Measurements from ENCODE around the gene SLC27A5. TPM values are rescaled to one million over a fixed set of nuclear protein-coding genes. Genes with fewer than 3 reads are reported as not detected.

Gene SLC27A5
- total RNA-seq, 3 donors from 2014 or later (not counting 1 experiment from before 2014, with no cell fraction given), result 4.6 to 7.0 (median 4.7) TPM

GRCh38 chr19:58518256-58519086 is 6.7 kb upstream of the SLC27A5 start:
- Mint-ChIP-seq H3K27ac (peak overlapping the region; percentile 97 to 100), H3K36me3 (no peaks in the 10 kb centered on the region), H3K4me3 (peak overlapping the region; percentile 97), H3K4me1 (peaks cover 25 to 57% of the 10 kb centered on the region in 2 donors), H3K9me3 (no peaks in the 10 kb centered on the region), H3K27me3 (ENCODE audit: low read depth in 2 of 2) (no peaks in the 10 kb centered on the region)
- H3K27me3 ChIP-seq (ENCODE audit: control insufficient read depth, insufficient read depth, low read length), result no peaks in the 10 kb centered on the region
- intact Hi-C loops (cut with micrococcal nuclease), result loop anchor here (1.0 to 2.0 kb wide), 2 partner anchors 19 to 336 kb away; partner anchors contain the start of gene ZNF274
- H3K4me1 ChIP-seq (ENCODE audit: control insufficient read depth, insufficient read depth, low read length), result peaks cover 48% of the 10 kb centered on the region
- peak overlapping the region; percentile 98 for H3K27ac ChIP-seq (ENCODE audit: low read length)
- TF ChIP-seq, protein P1, sequence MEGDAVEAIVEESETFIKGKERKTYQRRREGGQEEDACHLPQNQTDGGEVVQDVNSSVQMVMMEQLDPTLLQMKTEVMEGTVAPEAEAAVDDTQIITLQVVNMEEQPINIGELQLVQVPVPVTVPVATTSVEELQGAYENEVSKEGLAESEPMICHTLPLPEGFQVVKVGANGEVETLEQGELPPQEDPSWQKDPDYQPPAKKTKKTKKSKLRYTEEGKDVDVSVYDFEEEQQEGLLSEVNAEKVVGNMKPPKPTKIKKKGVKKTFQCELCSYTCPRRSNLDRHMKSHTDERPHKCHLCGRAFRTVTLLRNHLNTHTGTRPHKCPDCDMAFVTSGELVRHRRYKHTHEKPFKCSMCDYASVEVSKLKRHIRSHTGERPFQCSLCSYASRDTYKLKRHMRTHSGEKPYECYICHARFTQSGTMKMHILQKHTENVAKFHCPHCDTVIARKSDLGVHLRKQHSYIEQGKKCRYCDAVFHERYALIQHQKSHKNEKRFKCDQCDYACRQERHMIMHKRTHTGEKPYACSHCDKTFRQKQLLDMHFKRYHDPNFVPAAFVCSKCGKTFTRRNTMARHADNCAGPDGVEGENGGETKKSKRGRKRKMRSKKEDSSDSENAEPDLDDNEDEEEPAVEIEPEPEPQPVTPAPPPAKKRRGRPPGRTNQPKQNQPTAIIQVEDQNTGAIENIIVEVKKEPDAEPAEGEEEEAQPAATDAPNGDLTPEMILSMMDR (IDR thresholded peaks at IDR 0.05), result no peak
- H3K36me3 ChIP-seq (ENCODE audit: control insufficient read depth, insufficient read depth, low read length), result peaks cover 16% of the 10 kb centered on the region
- no peaks in the 10 kb centered on the region for H3K9me3 ChIP-seq (ENCODE audit: control insufficient read depth, insufficient read depth, low read length)
- no peak for ATAC-seq
- no peak for DNase-seq
- WGBS (ENCODE audit: insufficient coverage), result 7% methylated on average over 18 of the region's 22 CpGs
- peak overlapping the region; percentile 81 for H3K4me3 ChIP-seq (ENCODE audit: low read length)

DNA sequence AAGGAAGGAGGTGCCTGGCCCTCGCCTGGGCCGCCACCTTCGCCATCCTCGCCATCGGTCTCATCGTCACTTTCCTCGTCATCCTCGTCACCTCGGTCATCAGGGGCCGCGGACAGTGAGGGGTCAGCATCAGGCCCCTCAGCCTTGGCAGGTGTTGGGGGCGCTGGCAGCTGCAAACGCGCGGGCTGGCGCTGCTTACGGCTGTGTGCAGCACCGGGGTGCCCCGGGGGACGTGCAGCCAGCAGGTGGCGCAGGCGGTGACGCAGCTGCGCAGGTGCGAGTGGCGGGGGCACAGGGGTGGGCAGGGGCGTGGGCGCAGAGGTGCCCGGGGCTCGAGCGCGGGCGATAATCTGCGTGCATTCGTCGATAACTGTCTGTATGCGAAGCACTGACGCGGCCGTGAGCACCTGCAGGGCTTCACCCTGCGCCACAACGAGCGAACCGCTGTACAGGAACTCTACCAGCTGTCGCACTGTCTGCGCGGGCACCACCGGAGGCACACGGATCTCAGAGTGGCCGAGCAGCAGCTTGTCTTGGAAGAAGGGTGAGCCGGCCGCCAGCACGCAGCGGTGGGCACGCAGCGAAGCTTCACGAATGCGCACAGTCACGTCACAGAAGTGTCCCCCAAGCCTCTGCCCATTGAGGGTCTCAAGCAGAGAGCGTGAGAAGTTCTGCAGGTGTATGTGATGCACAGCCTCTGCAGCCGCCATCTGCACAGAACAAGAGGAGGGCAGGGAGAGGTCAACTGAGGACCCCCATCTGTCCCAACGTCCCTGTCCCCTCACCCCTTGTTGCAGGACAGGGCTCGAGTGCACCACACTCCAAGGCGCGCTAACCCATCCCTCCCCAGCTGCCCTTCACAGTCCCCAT is 5.4 kb upstream of the SLC27A5 start:
- ATAC-seq (no peak), DNase-seq (no peak)
- H3K4me1 ChIP-seq (ENCODE audit: control insufficient read depth, insufficient read depth, low read length), result peaks cover 52% of the 10 kb centered on the region
- no peak overlapping the region for H3K4me3 ChIP-seq (ENCODE audit: low read length)
- peaks cover 16% of the 10 kb centered on the region for H3K36me3 ChIP-seq (ENCODE audit: control insufficient read depth, insufficient read depth, low read length)
- TF ChIP-seq, protein P1 (IDR thresholded peaks at IDR 0.05), result no peak
- no peaks in the 10 kb centered on the region for H3K9me3 ChIP-seq (ENCODE audit: control insufficient read depth, insufficient read depth, low read length)
- H3K4me3 Mint-ChIP-seq, result no peak overlapping the region
- no peaks in the 10 kb centered on the region for H3K36me3 Mint-ChIP-seq
- intact Hi-C loops (cut with micrococcal nuclease), result no loop called here
- H3K27ac ChIP-seq (ENCODE audit: low read length), result no peak overlapping the region
- H3K4me1 Mint-ChIP-seq, result peaks cover 25 to 59% of the 10 kb centered on the region in 2 donors
- H3K27ac Mint-ChIP-seq, result no peak overlapping the region
- no peaks in the 10 kb centered on the region for H3K27me3 Mint-ChIP-seq (ENCODE audit: low read depth in 2 of 2)
- 96% methylated on average over 65 of the region's 65 CpGs for WGBS (ENCODE audit: insufficient coverage)
- H3K9me3 Mint-ChIP-seq, result no peaks in the 10 kb centered on the region
- H3K27me3 ChIP-seq (ENCODE audit: control insufficient read depth, insufficient read depth, low read length), result no peaks in the 10 kb centered on the region

- H3K27ac Mint-ChIP-seq, result peak overlapping the region in 1 of 2 donors; percentile 23
- 95% methylated on average over 25 of the region's 25 CpGs for WGBS (ENCODE audit: insufficient coverage)
- DNase-seq (no peak), ATAC-seq (no peak)
- peaks cover 25 to 59% of the 10 kb centered on the region in 2 donors for H3K4me1 Mint-ChIP-seq
- no peaks in the 10 kb centered on the region for H3K27me3 Mint-ChIP-seq (ENCODE audit: low read depth in 2 of 2)
- peaks cover 52% of the 10 kb centered on the region for H3K4me1 ChIP-seq (ENCODE audit: control insufficient read depth, insufficient read depth, low read length)
- TF ChIP-seq, protein P1 (IDR thresholded peaks at IDR 0.05), result no peak
- H3K27me3 ChIP-seq (ENCODE audit: control insufficient read depth, insufficient read depth, low read length), result no peaks in the 10 kb centered on the region
- no peaks in the 10 kb centered on the region for H3K9me3 Mint-ChIP-seq
- peaks cover 16% of the 10 kb centered on the region for H3K36me3 ChIP-seq (ENCODE audit: control insufficient read depth, insufficient read depth, low read length)
- H3K36me3 Mint-ChIP-seq, result no peaks in the 10 kb centered on the region
- H3K27ac ChIP-seq (ENCODE audit: low read length), result no peak overlapping the region
- H3K4me3 Mint-ChIP-seq, result no peak overlapping the region
- no peaks in the 10 kb centered on the region for H3K9me3 ChIP-seq (ENCODE audit: control insufficient read depth, insufficient read depth, low read length)
- intact Hi-C loops (cut with micrococcal nuclease), result no loop called here
- H3K4me3 ChIP-seq (ENCODE audit: low read length), result no peak overlapping the region
These were observed 4.5 kb upstream of the SLC27A5 start for GRCh38 chr19:58516246-58516836.

Data from natural killer cell (primary cell).